ENCODE data around the gene STEAP3.

Gene STEAP3

DNA sequence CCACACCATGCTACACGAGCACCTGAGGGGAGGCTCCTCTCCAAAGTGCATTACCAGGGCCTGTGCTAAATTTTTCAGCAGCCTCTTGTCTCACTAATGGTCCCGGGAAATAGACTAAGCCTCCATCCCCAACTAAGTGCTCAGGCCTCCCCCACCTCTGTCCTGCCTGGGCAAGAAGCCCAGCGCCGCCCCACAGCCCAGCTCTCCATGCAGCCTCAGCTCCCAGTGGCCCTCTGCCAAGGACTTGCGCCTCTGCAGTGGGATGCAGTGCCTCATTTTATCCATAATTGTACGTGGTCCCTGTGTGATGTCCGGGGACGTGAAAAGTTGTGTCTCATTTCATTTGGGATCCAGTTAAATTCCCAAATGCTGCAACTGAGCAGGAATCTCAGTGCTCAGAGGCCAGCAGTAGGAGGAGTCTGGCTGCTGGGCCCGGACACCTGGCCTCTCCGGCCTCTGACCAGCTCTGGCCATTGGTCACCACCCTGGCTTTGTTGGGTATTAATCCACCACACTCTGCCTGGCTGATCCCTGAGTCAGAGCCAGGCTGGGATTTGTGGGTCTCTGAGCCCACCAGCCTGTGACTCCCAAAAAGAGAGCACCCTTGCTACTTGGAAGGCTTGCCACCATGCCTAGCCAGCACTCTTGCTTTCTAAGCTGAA is 11.4 kb upstream of the STEAP3 start:
- Histone ChIP-seq H3K4me2 (ENCODE audit: low read length) (no peak overlapping the region), H3K9ac (ENCODE audit: low read length) (no peak overlapping the region), H3K79me2 (ENCODE audit: low read length) (no peaks in the 10 kb centered on the region), H3K27ac (ENCODE audit: low read length) (no peak overlapping the region), H3K4me3 (ENCODE audit: low read length) (no peak overlapping the region), H3K4me1 (ENCODE audit: low read length) (no peaks in the 10 kb centered on the region), H2AFZ (ENCODE audit: low read depth, low read length) (no peak overlapping the region), H3K36me3 (replicated peaks; ENCODE audit: low read depth, low read length) (no peaks in the 10 kb centered on the region), H4K20me1 (ENCODE audit: insufficient read depth, low read length) (no peaks in the 10 kb centered on the region), H3K9me3 (ENCODE audit: insufficient read depth, low read length) (no peaks in the 10 kb centered on the region), H3K27me3 (ENCODE audit: low read depth, low read length) (0 out of 2 replicates have a peak, but pooled peaks cover 2% of the 10 kb centered on the region)
- TF ChIP-seq, protein P1, sequence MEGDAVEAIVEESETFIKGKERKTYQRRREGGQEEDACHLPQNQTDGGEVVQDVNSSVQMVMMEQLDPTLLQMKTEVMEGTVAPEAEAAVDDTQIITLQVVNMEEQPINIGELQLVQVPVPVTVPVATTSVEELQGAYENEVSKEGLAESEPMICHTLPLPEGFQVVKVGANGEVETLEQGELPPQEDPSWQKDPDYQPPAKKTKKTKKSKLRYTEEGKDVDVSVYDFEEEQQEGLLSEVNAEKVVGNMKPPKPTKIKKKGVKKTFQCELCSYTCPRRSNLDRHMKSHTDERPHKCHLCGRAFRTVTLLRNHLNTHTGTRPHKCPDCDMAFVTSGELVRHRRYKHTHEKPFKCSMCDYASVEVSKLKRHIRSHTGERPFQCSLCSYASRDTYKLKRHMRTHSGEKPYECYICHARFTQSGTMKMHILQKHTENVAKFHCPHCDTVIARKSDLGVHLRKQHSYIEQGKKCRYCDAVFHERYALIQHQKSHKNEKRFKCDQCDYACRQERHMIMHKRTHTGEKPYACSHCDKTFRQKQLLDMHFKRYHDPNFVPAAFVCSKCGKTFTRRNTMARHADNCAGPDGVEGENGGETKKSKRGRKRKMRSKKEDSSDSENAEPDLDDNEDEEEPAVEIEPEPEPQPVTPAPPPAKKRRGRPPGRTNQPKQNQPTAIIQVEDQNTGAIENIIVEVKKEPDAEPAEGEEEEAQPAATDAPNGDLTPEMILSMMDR (IDR thresholded peaks at IDR 0.05; ENCODE audit: low read depth, low read length), result no peak
- TF ChIP-seq EZH2phosphoT487 (IDR thresholded peaks at IDR 0.05; ENCODE audit: low read depth), result no peak

DNA sequence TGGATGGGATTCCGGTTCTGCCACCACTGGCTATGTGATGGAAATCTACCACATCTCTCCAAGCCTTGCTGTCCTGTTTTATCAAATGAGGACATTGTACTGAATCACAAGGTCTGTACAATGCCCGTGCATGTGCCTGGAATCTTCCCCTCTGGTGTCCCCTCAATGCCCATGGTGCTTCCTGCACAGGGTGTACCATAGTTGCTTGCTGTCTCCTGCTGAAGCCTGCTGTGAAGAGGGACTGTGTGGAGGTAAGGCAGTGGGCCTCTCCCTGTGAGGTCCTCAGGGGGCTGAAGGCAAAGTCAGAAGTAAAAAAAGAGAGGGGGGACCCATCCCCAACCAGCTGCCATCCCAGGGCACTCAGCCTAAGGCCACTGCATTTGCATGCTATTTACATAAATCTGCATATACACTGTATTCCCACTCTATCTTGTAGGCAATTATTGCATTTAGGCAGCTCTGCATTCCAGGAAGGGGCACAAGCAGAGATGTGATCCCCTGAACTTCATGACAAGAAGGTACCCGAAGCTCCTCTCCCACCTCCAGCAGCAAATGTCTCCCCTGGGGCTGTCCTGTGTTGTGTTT is 9.1 kb upstream of the STEAP3 start:
- no peaks in the 10 kb centered on the region for H3K9me3 ChIP-seq (ENCODE audit: insufficient read depth, low read length)

DNA sequence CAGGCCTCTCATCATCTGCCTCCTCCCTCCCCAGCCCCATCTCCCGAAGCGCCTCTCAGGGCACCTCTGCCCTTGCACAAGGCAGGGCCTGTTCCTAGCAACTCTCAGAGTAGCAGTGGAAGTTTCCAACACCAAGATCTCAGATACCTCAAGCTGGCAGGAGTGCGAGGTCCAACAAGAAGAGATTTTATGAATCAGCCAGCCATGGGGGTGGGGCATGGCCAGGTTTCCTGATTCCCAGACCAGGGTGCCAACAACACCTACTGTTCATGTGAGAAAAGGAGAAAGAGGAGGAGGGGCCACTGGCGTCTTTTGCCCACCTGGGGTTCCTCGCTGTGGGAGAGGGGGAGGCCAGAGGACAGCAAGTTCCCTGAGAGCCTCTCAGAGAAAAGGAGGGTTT is 6.6 kb upstream of the STEAP3 start:
- no peak overlapping the region for H3K4me2 ChIP-seq (ENCODE audit: low read length)
- no peaks in the 10 kb centered on the region for H4K20me1 ChIP-seq (ENCODE audit: insufficient read depth, low read length)
- H3K4me1 ChIP-seq (ENCODE audit: low read length), result no peaks in the 10 kb centered on the region
- no peaks in the 10 kb centered on the region for H3K36me3 ChIP-seq (replicated peaks; ENCODE audit: low read depth, low read length)
- peaks cover 18% of the 10 kb centered on the region for H3K27me3 ChIP-seq (ENCODE audit: low read depth, low read length)
- H3K9ac ChIP-seq (ENCODE audit: low read length), result no peak overlapping the region
- no peaks in the 10 kb centered on the region for H3K79me2 ChIP-seq (ENCODE audit: low read length)
- H3K4me3 ChIP-seq (ENCODE audit: low read length), result no peak overlapping the region
- no peak overlapping the region for H2AFZ ChIP-seq (ENCODE audit: low read depth, low read length)
- TF ChIP-seq, protein P1 (IDR thresholded peaks at IDR 0.05; ENCODE audit: low read depth, low read length), result no peak
- TF ChIP-seq EZH2phosphoT487 (IDR thresholded peaks at IDR 0.05; ENCODE audit: low read depth), result no peak
- H3K27ac ChIP-seq (ENCODE audit: low read length), result no peak overlapping the region
- H3K9me3 ChIP-seq (ENCODE audit: insufficient read depth, low read length), result no peaks in the 10 kb centered on the region

More for the DNA sequence above, 9.1 kb upstream of the STEAP3 start:
- TF ChIP-seq EZH2phosphoT487 (IDR thresholded peaks at IDR 0.05; ENCODE audit: low read depth), result no peak
- TF ChIP-seq, protein P1 (IDR thresholded peaks at IDR 0.05; ENCODE audit: low read depth, low read length), result no peak
- no peak overlapping the region for H3K27ac ChIP-seq (ENCODE audit: low read length)
- no peak overlapping the region for H3K4me2 ChIP-seq (ENCODE audit: low read length)
- no peak overlapping the region for H2AFZ ChIP-seq (ENCODE audit: low read depth, low read length)
- H3K27me3 ChIP-seq (ENCODE audit: low read depth, low read length), result 0 out of 2 replicates have a peak, but pooled peaks cover 2% of the 10 kb centered on the region
- no peaks in the 10 kb centered on the region for H3K36me3 ChIP-seq (replicated peaks; ENCODE audit: low read depth, low read length)
- H3K79me2 ChIP-seq (ENCODE audit: low read length), result no peaks in the 10 kb centered on the region
- H3K9ac ChIP-seq (ENCODE audit: low read length), result no peak overlapping the region
- no peaks in the 10 kb centered on the region for H3K4me1 ChIP-seq (ENCODE audit: low read length)
- no peak overlapping the region for H3K4me3 ChIP-seq (ENCODE audit: low read length)
- H4K20me1 ChIP-seq (ENCODE audit: insufficient read depth, low read length), result no peaks in the 10 kb centered on the region

DNA sequence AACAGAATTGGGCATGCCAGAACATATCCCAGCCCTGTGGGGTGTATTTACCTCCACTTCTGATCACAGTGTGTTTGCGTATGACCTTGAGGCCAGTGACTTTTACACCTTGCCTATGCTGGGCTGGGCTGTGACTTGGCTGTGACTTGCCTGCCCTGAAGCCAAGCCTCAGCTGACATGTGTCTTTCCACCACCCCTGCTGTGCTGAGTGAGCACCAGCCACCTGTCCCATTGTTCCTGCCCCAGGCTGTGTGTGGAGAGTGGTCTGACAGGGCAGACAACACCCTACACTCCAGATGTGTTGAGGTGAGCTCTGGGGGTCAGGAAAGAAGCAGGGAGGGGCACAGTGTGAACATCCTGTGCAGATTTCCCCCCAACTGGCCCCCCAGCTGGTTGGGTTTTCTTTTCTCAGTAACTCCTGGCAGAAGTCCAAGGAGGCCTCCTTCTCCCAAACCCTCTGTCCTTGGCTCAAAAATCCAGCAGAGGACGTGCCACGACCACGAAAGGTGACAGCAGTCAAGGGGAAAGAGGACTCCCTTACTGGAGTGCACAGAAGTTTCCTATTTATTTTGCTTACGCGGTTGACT is 5.1 kb upstream of the STEAP3 start:
- H3K4me2 ChIP-seq (ENCODE audit: low read length), result no peak overlapping the region
- no peak overlapping the region for H2AFZ ChIP-seq (ENCODE audit: low read depth, low read length)
- no peaks in the 10 kb centered on the region for H3K79me2 ChIP-seq (ENCODE audit: low read length)
- no peaks in the 10 kb centered on the region; the same call in 1 of the 2 replicates for H3K4me1 ChIP-seq (ENCODE audit: low read length)
- H3K4me3 ChIP-seq (ENCODE audit: low read length), result no peak overlapping the region
- H4K20me1 ChIP-seq (ENCODE audit: insufficient read depth, low read length), result no peaks in the 10 kb centered on the region
- no peak for TF ChIP-seq EZH2phosphoT487 (IDR thresholded peaks at IDR 0.05; ENCODE audit: low read depth)
- TF ChIP-seq, protein P1 (IDR thresholded peaks at IDR 0.05; ENCODE audit: low read depth, low read length), result no peak
- H3K9ac ChIP-seq (ENCODE audit: low read length), result no peak overlapping the region
- H3K27ac ChIP-seq (ENCODE audit: low read length), result no peak overlapping the region
- no peaks in the 10 kb centered on the region for H3K36me3 ChIP-seq (replicated peaks; ENCODE audit: low read depth, low read length)
- peaks cover 21% of the 10 kb centered on the region for H3K27me3 ChIP-seq (ENCODE audit: low read depth, low read length)
- H3K9me3 ChIP-seq (ENCODE audit: insufficient read depth, low read length), result no peaks in the 10 kb centered on the region
